GM12872 (cell line): ENCODE data around the gene DAD1.

Experiments
- TF ChIP-seq, protein P1 (sequence below): IDR thresholded peaks from 3 replicates; pipeline ENCODE4 v1.5.1; 2011; ENCODE audit warnings: low read depth, mild to moderate bottlenecking, low read length, moderate library complexity; ENCODE audit not compliant: insufficient read depth

DAD1 gene

DNA sequence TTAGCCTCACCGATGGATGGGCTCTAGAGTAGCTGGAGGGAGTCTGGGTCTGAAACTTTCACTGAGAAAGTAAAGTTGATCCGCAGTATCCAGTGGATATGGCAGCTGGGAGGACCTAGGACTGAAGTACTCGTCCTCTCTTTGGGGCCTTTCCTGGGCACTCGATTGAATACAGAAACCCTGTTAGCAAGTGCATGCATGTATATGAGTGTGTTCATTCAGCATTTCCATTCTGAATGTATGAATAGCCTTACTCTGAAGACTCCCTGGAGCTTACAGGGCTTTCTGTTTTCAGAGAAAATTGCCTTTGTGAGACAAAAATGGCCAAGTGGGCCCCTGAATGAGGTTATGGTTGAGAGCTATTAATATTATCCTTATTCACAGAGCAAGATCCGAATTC is 62.8 kb downstream of the DAD1 start:
- TF ChIP-seq, protein P1, sequence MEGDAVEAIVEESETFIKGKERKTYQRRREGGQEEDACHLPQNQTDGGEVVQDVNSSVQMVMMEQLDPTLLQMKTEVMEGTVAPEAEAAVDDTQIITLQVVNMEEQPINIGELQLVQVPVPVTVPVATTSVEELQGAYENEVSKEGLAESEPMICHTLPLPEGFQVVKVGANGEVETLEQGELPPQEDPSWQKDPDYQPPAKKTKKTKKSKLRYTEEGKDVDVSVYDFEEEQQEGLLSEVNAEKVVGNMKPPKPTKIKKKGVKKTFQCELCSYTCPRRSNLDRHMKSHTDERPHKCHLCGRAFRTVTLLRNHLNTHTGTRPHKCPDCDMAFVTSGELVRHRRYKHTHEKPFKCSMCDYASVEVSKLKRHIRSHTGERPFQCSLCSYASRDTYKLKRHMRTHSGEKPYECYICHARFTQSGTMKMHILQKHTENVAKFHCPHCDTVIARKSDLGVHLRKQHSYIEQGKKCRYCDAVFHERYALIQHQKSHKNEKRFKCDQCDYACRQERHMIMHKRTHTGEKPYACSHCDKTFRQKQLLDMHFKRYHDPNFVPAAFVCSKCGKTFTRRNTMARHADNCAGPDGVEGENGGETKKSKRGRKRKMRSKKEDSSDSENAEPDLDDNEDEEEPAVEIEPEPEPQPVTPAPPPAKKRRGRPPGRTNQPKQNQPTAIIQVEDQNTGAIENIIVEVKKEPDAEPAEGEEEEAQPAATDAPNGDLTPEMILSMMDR: no peak

DNA sequence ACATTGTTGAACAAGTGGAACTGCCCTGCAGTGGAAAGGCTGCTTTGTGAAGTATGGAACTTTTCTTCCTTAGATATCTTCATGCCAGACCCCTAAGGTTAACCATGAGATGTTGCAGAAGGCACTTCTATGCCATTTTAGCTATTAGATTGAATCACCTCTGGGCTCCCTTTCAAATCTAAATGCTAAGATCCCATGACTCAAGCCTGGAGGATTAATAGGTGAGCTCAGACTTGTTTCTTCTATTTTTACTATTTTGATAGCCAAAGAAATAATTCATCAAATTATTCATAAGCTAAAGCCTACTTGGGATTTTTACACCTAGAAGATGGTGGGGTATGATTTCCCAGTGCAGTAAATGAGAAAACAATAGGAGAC is 64.3 kb downstream of the DAD1 start:
- TF ChIP-seq, protein P1: no peak

DNA sequence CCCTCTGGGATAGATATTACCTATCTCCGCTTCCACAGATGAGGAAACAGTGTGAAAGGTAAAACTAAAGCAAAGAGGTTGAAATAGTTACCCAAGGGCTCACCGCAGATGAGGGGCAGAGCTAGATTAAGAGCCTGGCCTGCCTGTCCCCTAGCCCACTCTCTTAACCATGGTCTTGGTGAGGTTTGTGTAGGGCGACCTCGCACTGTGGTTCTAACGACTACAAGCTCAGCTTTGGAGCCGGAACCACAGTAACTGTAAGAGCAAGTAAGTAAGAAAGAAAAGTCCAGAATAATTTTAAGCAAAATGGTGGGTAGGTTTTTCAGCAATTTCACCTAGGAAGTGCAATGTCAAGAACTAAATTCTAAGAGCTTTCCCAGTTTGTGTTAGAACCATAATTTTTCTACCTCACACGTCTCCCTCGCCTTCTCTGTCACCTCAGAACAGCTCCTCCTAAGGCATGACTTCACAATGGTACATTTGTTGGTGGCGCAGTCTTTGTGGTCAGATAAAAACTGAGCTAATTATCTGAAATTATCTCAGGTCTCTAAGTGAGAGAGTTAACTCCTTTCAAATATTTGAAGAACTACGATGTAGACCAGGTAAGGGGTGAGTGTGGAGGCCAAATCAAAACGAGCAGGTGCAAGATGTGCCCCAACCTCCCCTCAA is 64.8 kb downstream of the DAD1 start:
- TF ChIP-seq, protein P1: no peak

DNA sequence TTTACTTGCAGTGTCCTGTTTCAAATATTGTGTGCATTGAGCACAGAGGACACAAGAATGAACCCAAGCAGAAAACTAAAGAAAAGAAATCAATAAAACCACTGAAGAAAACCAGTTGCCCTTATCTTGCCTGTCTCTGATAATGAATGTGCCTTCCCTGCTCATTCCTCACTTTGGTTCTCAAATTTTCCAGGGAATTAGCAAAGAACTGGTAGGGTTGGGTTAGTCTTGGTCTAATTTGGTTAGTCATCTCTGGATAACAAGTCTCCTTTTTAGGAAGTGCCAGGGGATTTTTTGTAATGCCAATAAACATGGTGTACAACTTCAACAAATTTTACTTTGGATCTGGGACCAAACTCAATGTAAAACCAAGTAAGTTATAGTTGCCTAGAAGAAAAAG is 65.7 kb downstream of the DAD1 start:
- TF ChIP-seq, protein P1: no peak

DNA sequence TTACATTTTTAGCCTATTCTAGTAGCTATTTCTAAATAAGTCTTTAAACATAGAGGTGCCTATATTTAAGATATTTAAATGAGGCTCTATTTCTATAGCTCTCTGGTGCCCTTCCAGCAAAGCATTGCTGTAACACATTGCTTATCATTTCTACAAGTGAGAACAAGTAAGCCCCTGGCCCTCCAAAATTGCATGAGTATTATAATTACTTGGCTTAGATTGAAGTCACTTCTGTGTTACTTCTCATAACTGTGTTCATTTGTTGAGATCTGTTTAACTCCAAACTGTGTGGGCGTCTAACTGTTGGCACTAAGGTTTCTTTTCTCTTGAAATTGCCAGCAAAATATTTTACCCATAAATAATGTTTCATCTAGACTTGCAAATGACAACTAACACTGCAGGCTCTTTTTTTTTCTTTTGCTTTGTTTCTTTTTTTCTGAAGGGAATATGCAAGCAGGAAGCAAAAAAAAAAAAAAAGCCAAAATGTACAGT is 66.5 kb downstream of the DAD1 start:
- TF ChIP-seq, protein P1: no peak

DNA sequence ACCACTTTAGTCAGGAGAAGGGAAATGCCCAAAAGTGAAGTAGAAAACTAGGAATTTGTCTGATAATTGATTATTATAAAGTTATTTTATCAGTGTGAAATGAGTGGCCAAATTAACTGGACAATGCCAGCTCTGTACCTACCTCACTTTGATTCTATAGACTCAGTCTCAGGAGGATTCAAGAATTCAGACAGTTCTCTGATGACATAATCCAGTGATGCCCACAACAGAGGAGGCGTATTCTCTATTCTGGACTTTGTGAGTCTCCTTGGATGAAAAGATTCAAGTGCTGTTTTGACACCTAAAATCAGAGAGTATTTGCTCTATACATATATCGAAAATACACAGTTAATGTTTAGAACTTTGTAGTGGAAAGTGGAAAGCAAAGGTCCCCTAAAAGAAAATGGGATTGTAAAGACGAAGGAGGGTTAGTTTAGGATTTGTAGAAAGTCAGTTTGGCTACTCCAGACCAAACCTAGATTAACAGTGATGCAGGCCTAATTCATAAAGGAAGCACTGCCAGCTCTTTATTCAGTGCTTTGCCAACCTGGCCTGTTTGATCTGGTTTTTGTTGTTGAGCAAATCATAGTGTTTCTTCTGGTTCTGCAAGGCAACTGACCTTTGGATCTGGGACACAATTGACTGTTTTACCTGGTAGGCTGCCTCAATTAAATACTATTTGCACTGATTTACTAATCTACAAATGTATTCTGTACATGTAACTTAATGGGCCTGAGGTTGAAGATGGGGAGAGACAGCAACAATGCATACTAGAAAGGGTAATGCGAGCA is 67.4 kb downstream of the DAD1 start:
- TF ChIP-seq, protein P1: no peak

DNA sequence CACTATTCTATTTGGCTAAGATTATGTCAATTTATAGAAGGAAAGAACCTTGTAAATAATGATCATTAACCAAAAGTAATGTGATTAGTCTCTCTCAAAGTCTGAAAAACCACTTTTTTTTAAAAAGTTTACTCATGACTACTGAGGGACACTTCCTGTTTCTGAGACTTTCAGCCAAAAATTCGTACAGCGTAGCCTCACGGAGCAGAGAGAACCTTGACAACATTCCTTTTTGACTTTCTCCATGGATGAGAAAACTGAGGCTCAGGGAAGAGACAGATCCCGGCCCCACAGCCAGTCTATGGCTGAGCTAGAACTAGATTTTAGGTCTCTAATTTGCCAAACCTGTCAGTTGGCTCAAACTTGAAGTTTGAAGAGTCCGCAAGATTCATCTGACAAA is 68.2 kb downstream of the DAD1 start:
- TF ChIP-seq, protein P1: no peak
